Caco-2 (cell line): ENCODE measurements around the gene PROKR1. TPM values are rescaled to one million over a fixed set of nuclear protein-coding genes. Genes with fewer than 3 reads are reported as not detected.

Experiments used
- BruUV-seq: library from RNA; stranded (reverse); fragments of 400-500 nt; replicated peaks from 2 replicates; lab custom pipeline; 2021; lab: Mats Ljungman, UMichigan
- CTCF ChIA-PET: fragments of 300-600 bp; sonication (Branson Sonifier 250); formaldehyde crosslinking; loops from one replicate; lab custom pipeline; 2022; ENCODE audit warnings: antibody characterized with exemption; lab: Charles Lee
- POLR2A ChIA-PET: fragments of 300-600 bp; sonication (Branson Sonifier 250); formaldehyde crosslinking; loops from one replicate; lab custom pipeline; 2022; ENCODE audit warnings: antibody characterized with exemption; lab: Charles Lee
- DNase-seq, 2 experiments: peaks; one replicate each; pipeline versions ENCODE4 v3.0.0 to v3.0.0-alpha.2; 2020 to 2022
- H3K27me3 ChIP-seq: replicated peaks from 2 replicates; pipeline ENCODE4 v1.6.0; 2011; ENCODE audit warnings: low read length; ENCODE audit not compliant: control insufficient read depth, insufficient read depth
- H3K36me3 ChIP-seq: 2 replicates; pipeline ENCODE4 v1.5.1; 2011; ENCODE audit warnings: low read length; ENCODE audit not compliant: control insufficient read depth, insufficient read depth
- H3K4me1 ChIP-seq: fragments of 250-450 bp; sonication (Bioruptor Pico); 2 replicates; pipeline ENCODE4 v1.5.1; 2020; ENCODE audit warnings: mild to moderate bottlenecking
- H3K4me3 ChIP-seq: 2 replicates; pipeline ENCODE4 v1.5.1; 2011; ENCODE audit warnings: low read depth, mild to moderate bottlenecking, control low read depth, low read length
- H3K9me3 ChIP-seq: fragments of 250-450 bp; sonication (Bioruptor Pico); 2 replicates; pipeline ENCODE4 v1.5.1; 2020; ENCODE audit warnings: mild to moderate bottlenecking, moderate library complexity
- H3K27ac Mint-ChIP-seq: one replicate; pipeline ENCODE4 v1.8.0; 2022; ENCODE audit warnings: mixed read lengths; ENCODE audit not compliant: unreplicated experiment
- H3K27me3 Mint-ChIP-seq: one replicate; pipeline ENCODE4 v1.8.0; 2022; ENCODE audit warnings: mixed read lengths; ENCODE audit not compliant: insufficient read depth, unreplicated experiment
- H3K36me3 Mint-ChIP-seq: one replicate; pipeline ENCODE4 v1.8.0; 2022; ENCODE audit warnings: mild to moderate bottlenecking, mixed read lengths; ENCODE audit not compliant: insufficient read depth, unreplicated experiment
- H3K4me1 Mint-ChIP-seq: one replicate; pipeline ENCODE4 v1.8.0; 2022; ENCODE audit warnings: low read depth, mixed read lengths; ENCODE audit not compliant: unreplicated experiment
- H3K4me3 Mint-ChIP-seq: one replicate; pipeline ENCODE4 v1.8.0; 2022; ENCODE audit warnings: mild to moderate bottlenecking, moderate library complexity, mixed read lengths; ENCODE audit not compliant: unreplicated experiment
- H3K9me3 Mint-ChIP-seq: one replicate; pipeline ENCODE4 v1.8.0; 2022; ENCODE audit warnings: mixed read lengths; ENCODE audit not compliant: unreplicated experiment
- CTCF ChIP-seq, 2 experiments: fragments of 200-600 bp in 1 of 2; IDR thresholded peaks; 1 replicate in 1 of 2; 2 replicates in 1 of 2; pipeline versions ENCODE4 v1.5.1 to v1.8.0; 2011 to 2022; ENCODE audit warnings: antibody characterized with exemption in 1 of 2, control low read depth in 1 of 2, inconsistent platforms in 1 of 2, low read depth in 1 of 2, low read length in 1 of 2, mild to moderate bottlenecking in 1 of 2, moderate library complexity in 1 of 2; ENCODE audit not compliant: insufficient read depth in 1 of 2, severe bottlenecking in 1 of 2, unreplicated experiment in 1 of 2
- intact Hi-C: fragments of 100-400 bp; cut with micrococcal nuclease; formaldehyde crosslinking; loops from one replicate; pipeline ENCODE4 v1.10.0; 2022; ENCODE audit not compliant: unreplicated experiment
- total RNA-seq: library from RNA; stranded (reverse); gene quantifications from 2 replicates; pipeline ENCODE4 v1.2.3, GENCODE V29; 2022

PROKR1 gene
- total RNA-seq, 1 experiment from 2014 or later = 0.09 TPM

GRCh38 chr2:68607837-68608236 is 35.5 kb upstream of the PROKR1 start:
- Mint-ChIP-seq H3K9me3 (peaks cover 10% of the 10 kb centered on the region), H3K36me3 (no peaks in the 10 kb centered on the region), H3K27ac (no peak overlapping the region), H3K4me1 (no peaks in the 10 kb centered on the region), H3K27me3 (peaks cover 3% of the 10 kb centered on the region), H3K4me3 (no peak overlapping the region)
- intact Hi-C loops = no loop called here
- CTCF ChIA-PET = no interaction called here
- H3K27me3 ChIP-seq = no peaks in the 10 kb centered on the region
- H3K9me3 ChIP-seq = peaks cover 6% of the 10 kb centered on the region; the same call in 1 of the 2 replicates
- 0 out of 2 replicates have a peak, but pooled peaks cover 5% of the 10 kb centered on the region for H3K4me1 ChIP-seq
- POLR2A ChIA-PET = no interaction called here
- TF ChIP-seq CTCF (IDR thresholded peaks at IDR 0.05; ENCODE audit: insufficient read depth in 1 of 2, low read depth in 1 of 2, low read length in 1 of 2, severe bottlenecking in 1 of 2, unreplicated experiment in 1 of 2) = no peak
- no TSS peak for BruUV-seq
- DNase-seq = no peak
- H3K4me3 ChIP-seq = no peak overlapping the region
- H3K36me3 ChIP-seq = no peaks in the 10 kb centered on the region

- intact Hi-C loops = no loop called here
- H3K4me1 ChIP-seq = no peaks in the 10 kb centered on the region
- no peaks in the 10 kb centered on the region for H3K27me3 ChIP-seq
- no peaks in the 10 kb centered on the region for H3K9me3 ChIP-seq
- no TSS peak for BruUV-seq
- TF ChIP-seq CTCF (IDR thresholded peaks at IDR 0.05; ENCODE audit: insufficient read depth in 1 of 2, low read depth in 1 of 2, low read length in 1 of 2, severe bottlenecking in 1 of 2, unreplicated experiment in 1 of 2) = no peak
- Mint-ChIP-seq H3K4me3 (no peak overlapping the region), H3K4me1 (no peaks in the 10 kb centered on the region), H3K36me3 (no peaks in the 10 kb centered on the region), H3K27me3 (no peaks in the 10 kb centered on the region), H3K9me3 (peaks cover 10% of the 10 kb centered on the region), H3K27ac (no peak overlapping the region)
- no peaks in the 10 kb centered on the region for H3K36me3 ChIP-seq
- no peak overlapping the region for H3K4me3 ChIP-seq
- POLR2A ChIA-PET = no interaction called here
- CTCF ChIA-PET = no interaction called here
- no peak for DNase-seq
These were observed 30.4 kb upstream of the PROKR1 start for GRCh38 chr2:68612765-68613519.

- H3K9me3 Mint-ChIP-seq = peaks cover 13% of the 10 kb centered on the region
- CTCF ChIA-PET = no interaction called here
These were observed 22.6 kb upstream of the PROKR1 start for GRCh38 chr2:68620772-68621171.

More at GRCh38 chr2:68620772-68621171, 22.6 kb upstream of the PROKR1 start:
- Histone ChIP-seq H3K36me3 (no peaks in the 10 kb centered on the region), H3K4me1 (no peaks in the 10 kb centered on the region), H3K9me3 (no peaks in the 10 kb centered on the region), H3K27me3 (no peaks in the 10 kb centered on the region), H3K4me3 (no peak overlapping the region)
- no peak for DNase-seq
- Mint-ChIP-seq H3K27ac (no peak overlapping the region), H3K27me3 (peaks cover 2% of the 10 kb centered on the region), H3K36me3 (no peaks in the 10 kb centered on the region), H3K4me3 (no peak overlapping the region), H3K4me1 (no peaks in the 10 kb centered on the region)
- no TSS peak for BruUV-seq
- intact Hi-C loops = no loop called here
- POLR2A ChIA-PET = no interaction called here
- no peak for TF ChIP-seq CTCF (IDR thresholded peaks at IDR 0.05; ENCODE audit: insufficient read depth in 1 of 2, low read depth in 1 of 2, low read length in 1 of 2, severe bottlenecking in 1 of 2, unreplicated experiment in 1 of 2)
